Occipital lobe (tissue), 2 donors: ENCODE measurements around the gene KNCN. TPM values are rescaled to one million over a fixed set of nuclear protein-coding genes. Genes with fewer than 3 reads are reported as not detected.

Experiments used
- DNase-seq: peaks from one replicate; lab custom pipeline; 2025; lab: John Stamatoyannopoulos, UW
- total RNA-seq: library from RNA; depleted of rRNA; stranded (reverse); fragments of >200 nt; gene quantifications from one replicate; pipeline ENCODE4 v1.2.3, GENCODE V29; 2014

Gene KNCN
- total RNA-seq, 1 donor from 2014 or later = not detected

DNA sequence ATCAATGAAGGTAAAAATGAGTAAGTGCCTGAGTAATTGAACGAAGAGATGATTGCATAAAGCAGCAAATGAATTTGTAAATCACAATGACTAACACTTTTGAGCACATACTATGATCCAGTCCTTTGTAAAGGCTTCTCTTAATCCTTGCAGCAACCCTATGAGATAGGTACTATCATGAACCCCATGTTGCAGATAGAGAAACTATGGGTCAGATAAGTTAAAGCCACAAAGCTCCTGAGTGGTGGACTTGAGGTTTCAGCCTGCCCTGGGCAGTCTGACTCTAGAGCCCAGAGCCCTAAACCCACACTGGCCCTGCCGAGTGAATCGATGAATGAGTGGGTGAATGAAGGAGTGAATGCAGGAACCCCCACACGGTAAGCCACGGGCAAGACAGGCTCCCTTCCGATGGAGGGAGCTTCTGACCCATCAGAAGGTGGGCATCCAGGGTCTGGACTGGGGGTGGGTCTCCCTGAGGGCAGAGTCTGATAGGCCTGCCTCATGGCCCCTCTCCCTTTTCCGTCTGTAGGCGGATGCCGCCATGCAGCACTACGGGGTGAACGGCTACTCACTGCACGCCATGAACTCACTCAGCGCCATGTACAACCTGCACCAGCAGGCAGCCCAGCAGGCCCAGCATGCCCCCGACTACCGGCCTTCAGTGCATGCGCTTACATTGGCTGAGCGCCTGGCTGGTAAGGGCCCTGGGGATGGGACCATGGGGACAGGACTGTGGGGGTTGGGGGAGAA lies 44.8 kb downstream of the KNCN start:
- DNase-seq = no peak

DNA sequence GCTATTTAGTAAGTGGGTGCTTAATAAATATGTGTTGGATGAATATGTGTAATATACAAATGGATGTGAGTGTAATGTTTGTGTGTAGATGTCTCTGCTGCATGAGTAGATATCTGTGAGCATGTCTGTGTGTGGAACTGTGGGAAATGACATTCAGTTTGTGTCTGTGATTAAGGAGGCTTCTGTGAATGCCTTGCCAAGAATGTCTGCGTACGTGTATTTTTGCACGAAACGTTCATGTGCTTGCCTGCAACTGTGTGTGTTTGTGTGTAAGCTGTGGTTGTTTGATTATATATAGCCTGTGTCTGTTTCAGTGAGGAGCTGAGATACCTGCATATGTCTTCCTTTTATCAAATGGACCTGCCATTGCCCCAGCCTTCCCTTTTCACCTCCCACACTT lies 48.0 kb downstream of the KNCN start:
- DNase-seq = no peak

- no peak for DNase-seq
Measured at GRCh38 chr1:46501528-46501927, 49.9 kb downstream of the KNCN start.

DNA sequence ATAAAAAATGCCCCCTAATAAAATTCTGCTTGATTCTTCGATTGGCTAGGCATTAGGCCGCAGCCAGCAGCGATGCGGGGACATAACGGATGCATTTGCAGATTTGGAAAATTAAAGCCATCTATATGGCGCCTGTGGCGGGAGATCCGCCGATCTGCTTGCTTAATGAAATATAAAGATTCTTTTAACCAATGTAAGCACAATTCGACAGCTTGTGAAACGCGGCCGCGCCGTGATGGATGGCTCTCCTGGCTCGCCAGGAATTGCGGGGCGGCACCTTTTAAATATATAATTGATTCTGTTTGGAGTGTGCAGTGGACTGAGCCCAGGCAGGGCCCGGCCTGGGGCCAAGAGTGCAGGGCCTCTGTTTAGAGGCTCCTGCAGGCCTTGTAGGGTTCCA lies 53.8 kb downstream of the KNCN start:
- DNase-seq = no peak

GRCh38 chr1:46497020-46497419 lies 54.4 kb downstream of the KNCN start:
- no peak for DNase-seq

GRCh38 chr1:46496505-46496904 lies 54.9 kb downstream of the KNCN start:
- DNase-seq = no peak

DNA sequence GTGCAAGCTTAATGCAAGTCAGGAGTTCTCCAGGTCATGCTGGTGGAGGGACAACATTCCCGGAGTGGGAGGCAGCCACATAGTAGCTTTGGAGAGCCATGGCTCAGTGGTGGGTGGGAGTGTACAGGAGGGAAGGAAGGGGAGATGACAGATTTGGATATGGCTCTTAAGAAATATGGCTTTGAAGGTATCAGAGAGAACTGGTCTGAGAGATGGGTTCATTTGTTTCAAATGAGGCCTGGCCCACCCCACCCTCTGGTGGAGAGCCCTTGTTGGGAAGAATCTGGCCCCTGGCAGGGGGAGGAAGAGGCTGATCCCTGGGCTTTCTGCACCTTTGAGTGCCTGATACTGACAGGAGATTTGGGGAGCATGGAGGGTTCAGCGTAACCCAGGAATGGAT lies 55.7 kb downstream of the KNCN start:
- no peak for DNase-seq

Other genes with a start within 250 kb of the KNCN start
- 50.8 TPM for gene LRRC41, start 248.0 kb downstream of the KNCN start, total RNA-seq
- 219 TPM for gene UQCRH, start 247.9 kb downstream of the KNCN start, total RNA-seq
- gene NSUN4, start 210.8 kb downstream of the KNCN start, total RNA-seq = 7.2 TPM
- 22.5 TPM for gene FAAH, start 157.3 kb downstream of the KNCN start, total RNA-seq
- gene DMBX1, start 61.8 kb downstream of the KNCN start, total RNA-seq = not detected
- 8.7 TPM for gene MKNK1, start 52.6 kb upstream of the KNCN start, total RNA-seq
- 2.2 TPM for gene MOB3C, start 65.2 kb upstream of the KNCN start, total RNA-seq
- 37.7 TPM for gene ATPAF1, start 116.7 kb upstream of the KNCN start, total RNA-seq
- gene TEX38, start 120.2 kb upstream of the KNCN start, total RNA-seq = not detected
- gene EFCAB14, start 167.5 kb upstream of the KNCN start, total RNA-seq = 13.6 TPM
- gene CYP4B1, start 247.4 kb upstream of the KNCN start, total RNA-seq = not detected